ENCODE results near the gene GCC1.

The GCC1 gene

DNA sequence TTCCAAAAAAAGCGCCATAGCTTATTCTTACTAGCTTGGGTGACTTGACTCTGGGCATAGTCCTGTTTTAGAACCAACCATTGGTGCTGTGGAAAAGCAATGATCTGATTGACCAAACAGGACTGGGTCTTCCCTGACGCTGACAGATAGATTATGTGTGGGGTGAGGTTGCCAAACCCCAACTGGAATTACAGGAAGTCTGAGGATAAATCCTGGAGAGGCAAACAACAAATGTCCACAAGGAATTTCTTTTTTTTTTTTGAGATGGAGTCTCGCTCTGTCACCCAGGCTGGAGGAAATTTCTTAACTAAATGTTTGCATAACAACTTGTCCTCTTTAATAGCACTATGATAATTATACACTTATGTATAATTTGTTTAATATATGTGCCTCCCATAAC, 19.2 kb downstream of the GCC1 start:
- 0 out of 2 replicates have a peak, but pooled peaks cover 3% of the 10 kb centered on the region for H3F3A ChIP-seq (ENCODE audit: control insufficient read depth, insufficient read depth)
- H3K36me3 ChIP-seq (ENCODE audit: control insufficient read depth, low read length) = no peaks in the 10 kb centered on the region
- H4K20me1 ChIP-seq (ENCODE audit: control insufficient read depth, insufficient read depth, low read depth, low read length) = no peaks in the 10 kb centered on the region
- no peaks in the 10 kb centered on the region; the same call in 1 of the 2 replicates for H3K9me2 ChIP-seq (replicated peaks; ENCODE audit: control insufficient read depth, low read length)
- TF ChIP-seq, protein P1, sequence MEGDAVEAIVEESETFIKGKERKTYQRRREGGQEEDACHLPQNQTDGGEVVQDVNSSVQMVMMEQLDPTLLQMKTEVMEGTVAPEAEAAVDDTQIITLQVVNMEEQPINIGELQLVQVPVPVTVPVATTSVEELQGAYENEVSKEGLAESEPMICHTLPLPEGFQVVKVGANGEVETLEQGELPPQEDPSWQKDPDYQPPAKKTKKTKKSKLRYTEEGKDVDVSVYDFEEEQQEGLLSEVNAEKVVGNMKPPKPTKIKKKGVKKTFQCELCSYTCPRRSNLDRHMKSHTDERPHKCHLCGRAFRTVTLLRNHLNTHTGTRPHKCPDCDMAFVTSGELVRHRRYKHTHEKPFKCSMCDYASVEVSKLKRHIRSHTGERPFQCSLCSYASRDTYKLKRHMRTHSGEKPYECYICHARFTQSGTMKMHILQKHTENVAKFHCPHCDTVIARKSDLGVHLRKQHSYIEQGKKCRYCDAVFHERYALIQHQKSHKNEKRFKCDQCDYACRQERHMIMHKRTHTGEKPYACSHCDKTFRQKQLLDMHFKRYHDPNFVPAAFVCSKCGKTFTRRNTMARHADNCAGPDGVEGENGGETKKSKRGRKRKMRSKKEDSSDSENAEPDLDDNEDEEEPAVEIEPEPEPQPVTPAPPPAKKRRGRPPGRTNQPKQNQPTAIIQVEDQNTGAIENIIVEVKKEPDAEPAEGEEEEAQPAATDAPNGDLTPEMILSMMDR (IDR thresholded peaks at IDR 0.05; ENCODE audit: low read depth, low read length, poor library complexity, severe bottlenecking) = no peak
- TF ChIP-seq EZH2phosphoT487 (IDR thresholded peaks at IDR 0.05; ENCODE audit: borderline replicate concordance, low read length) = no peak
- H3K27me3 ChIP-seq (ENCODE audit: control insufficient read depth, low read length) = no peaks in the 10 kb centered on the region
- H3K27ac ChIP-seq (ENCODE audit: low read depth, low read length) = no peak overlapping the region
- no peaks in the 10 kb centered on the region for H3K79me2 ChIP-seq (ENCODE audit: control insufficient read depth, low read length)
- no peaks in the 10 kb centered on the region for H3K4me1 ChIP-seq (ENCODE audit: control insufficient read depth, low read length)
- no peak overlapping the region for H3K4me3 ChIP-seq (ENCODE audit: low read length)
- H3K9me3 ChIP-seq (ENCODE audit: control insufficient read depth, insufficient read depth, low read length) = no peaks in the 10 kb centered on the region
- H3K4me2 ChIP-seq (ENCODE audit: low read length) = no peak overlapping the region

DNA sequence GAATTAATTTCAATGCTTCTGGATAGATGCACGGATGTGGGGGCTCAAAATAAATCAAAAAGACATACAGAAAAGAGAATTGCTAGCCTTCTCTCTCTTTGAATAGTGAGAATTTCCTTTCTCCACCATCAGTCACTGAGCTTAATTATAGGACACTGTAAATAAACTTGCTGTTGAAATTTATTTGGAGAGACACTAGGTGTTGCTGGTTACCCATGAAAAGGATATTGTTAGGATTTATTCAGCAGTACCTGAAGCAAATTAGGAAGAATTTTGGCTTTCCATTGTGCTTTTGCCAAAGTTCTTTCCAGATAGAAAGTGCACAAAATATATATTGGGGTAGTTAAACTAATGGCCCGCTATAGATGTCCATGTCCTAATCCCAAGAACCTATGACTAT, 27.6 kb downstream of the GCC1 start:
- no peak overlapping the region for H3K27ac ChIP-seq (ENCODE audit: low read depth, low read length)
- no peaks in the 10 kb centered on the region for H3K36me3 ChIP-seq (ENCODE audit: control insufficient read depth, low read length)
- TF ChIP-seq, protein P1 (IDR thresholded peaks at IDR 0.05; ENCODE audit: low read depth, low read length, poor library complexity, severe bottlenecking) = peak; percentile 20
- TF ChIP-seq EZH2phosphoT487 (IDR thresholded peaks at IDR 0.05; ENCODE audit: borderline replicate concordance, low read length) = no peak
- no peaks in the 10 kb centered on the region for H4K20me1 ChIP-seq (ENCODE audit: control insufficient read depth, insufficient read depth, low read depth, low read length)
- H3K9me2 ChIP-seq (replicated peaks; ENCODE audit: control insufficient read depth, low read length) = no peaks in the 10 kb centered on the region
- no peaks in the 10 kb centered on the region for H3K9me3 ChIP-seq (ENCODE audit: control insufficient read depth, insufficient read depth, low read length)
- no peak overlapping the region for H3K4me2 ChIP-seq (ENCODE audit: low read length)
- H3K27me3 ChIP-seq (ENCODE audit: control insufficient read depth, low read length) = no peaks in the 10 kb centered on the region; the same call in 1 of the 2 replicates
- H3K4me1 ChIP-seq (ENCODE audit: control insufficient read depth, low read length) = no peaks in the 10 kb centered on the region
- no peak overlapping the region for H3K4me3 ChIP-seq (ENCODE audit: low read length)
- H3K79me2 ChIP-seq (ENCODE audit: control insufficient read depth, low read length) = no peaks in the 10 kb centered on the region
- no peaks in the 10 kb centered on the region for H3F3A ChIP-seq (ENCODE audit: control insufficient read depth, insufficient read depth)

DNA sequence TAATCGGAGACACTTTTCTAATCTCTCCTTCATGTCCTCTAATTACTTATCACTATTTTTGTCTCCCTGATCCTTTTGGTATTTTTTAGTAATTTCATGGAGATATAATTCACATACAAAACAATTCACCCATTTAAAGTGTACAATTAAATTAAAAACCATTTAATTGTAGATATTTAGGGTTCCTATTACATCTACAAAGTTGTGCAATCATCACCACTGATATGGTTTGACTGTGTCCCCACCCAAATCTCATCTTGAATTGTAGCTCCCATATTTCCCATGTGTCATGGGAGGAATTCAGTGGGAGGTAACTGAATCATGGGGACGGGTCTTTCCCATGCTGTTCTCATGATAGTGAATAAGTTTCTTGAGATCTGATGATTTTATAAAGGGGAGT, 29.0 kb downstream of the GCC1 start:
- no peaks in the 10 kb centered on the region for H3K9me3 ChIP-seq (ENCODE audit: control insufficient read depth, insufficient read depth, low read length)
- no peak overlapping the region for H3K27ac ChIP-seq (ENCODE audit: low read depth, low read length)
- H4K20me1 ChIP-seq (ENCODE audit: control insufficient read depth, insufficient read depth, low read depth, low read length) = no peaks in the 10 kb centered on the region
- no peaks in the 10 kb centered on the region for H3K4me1 ChIP-seq (ENCODE audit: control insufficient read depth, low read length)
- no peaks in the 10 kb centered on the region for H3F3A ChIP-seq (ENCODE audit: control insufficient read depth, insufficient read depth)
- no peak overlapping the region for H3K4me2 ChIP-seq (ENCODE audit: low read length)
- no peaks in the 10 kb centered on the region for H3K36me3 ChIP-seq (ENCODE audit: control insufficient read depth, low read length)
- no peak overlapping the region for H3K4me3 ChIP-seq (ENCODE audit: low read length)
- no peaks in the 10 kb centered on the region; the same call in 1 of the 2 replicates for H3K27me3 ChIP-seq (ENCODE audit: control insufficient read depth, low read length)
- TF ChIP-seq, protein P1 (IDR thresholded peaks at IDR 0.05; ENCODE audit: low read depth, low read length, poor library complexity, severe bottlenecking) = no peak
- no peak for TF ChIP-seq EZH2phosphoT487 (IDR thresholded peaks at IDR 0.05; ENCODE audit: borderline replicate concordance, low read length)
- no peaks in the 10 kb centered on the region for H3K79me2 ChIP-seq (ENCODE audit: control insufficient read depth, low read length)
- no peaks in the 10 kb centered on the region for H3K9me2 ChIP-seq (replicated peaks; ENCODE audit: control insufficient read depth, low read length)

Measured in DOHH2 (cell line).